ENCODE results near the gene ADGRG1.

- TF ChIP-seq REST (IDR thresholded peaks at IDR 0.05; ENCODE audit: insufficient read depth in 1 of 2, low read depth in 2 of 2, low read length in 2 of 2) = no peak
- TF ChIP-seq TAF1 (IDR thresholded peaks at IDR 0.05; ENCODE audit: borderline replicate concordance, insufficient read depth, low read length) = no peak
- no peak for TF ChIP-seq POLR2AphosphoS5 (IDR thresholded peaks at IDR 0.05; ENCODE audit: low read depth, low read length)
- no peak for TF ChIP-seq SIN3A (IDR thresholded peaks at IDR 0.05; ENCODE audit: borderline replicate concordance, insufficient read depth, low read length)
- no peak for TF ChIP-seq FOXP2 (optimal IDR thresholded peaks at IDR 0.05; ENCODE audit: borderline replicate concordance, extremely low read depth, extremely low read length, insufficient read depth)
These were observed 75.1 kb downstream of the ADGRG1 start for GRCh38 chr16:57703416-57704010.

Data from PFSK-1 (cell line).